B cell (primary cell): ENCODE results near the gene PDIA2. TPM values are rescaled to one million over a fixed set of nuclear protein-coding genes. Genes with fewer than 3 reads are reported as not detected.

Source experiments
- ATAC-seq: fragments of 200-7000 bp; cut with Tn5 transposase; one replicate; pipeline ENCODE4 v1.10.0; 2021; ENCODE audit warnings: low read depth, mild to moderate bottlenecking, moderate number of reproducible peaks, moderate library complexity
- CTCF ChIA-PET: fragments of 350-600 bp; sonication (Branson Sonifier 250); formaldehyde crosslinking; loops from one replicate; lab custom pipeline; 2021; ENCODE audit warnings: antibody characterized with exemption, inconsistent platforms; lab: Charles Lee
- POLR2A ChIA-PET: fragments of 350-600 bp; sonication (Branson Sonifier 250); formaldehyde crosslinking; loops from one replicate; lab custom pipeline; 2021; ENCODE audit warnings: antibody characterized with exemption; lab: Charles Lee
- DNase-seq: peaks from one replicate; pipeline ENCODE4 v3.0.0; 2013
- H2AFZ ChIP-seq: 2 replicates; pipeline ENCODE4 v1.6.1; 2012; ENCODE audit warnings: mild to moderate bottlenecking, low read depth, low read length; ENCODE audit not compliant: insufficient read depth, poor library complexity, severe bottlenecking
- H3K27ac ChIP-seq, 2 donors: 1 replicate in 1 of 2; 2 replicates in 1 of 2; pipeline ENCODE4 v1.5.1; 2012 to 2013; ENCODE audit warnings: low read length in 2 of 2, mild to moderate bottlenecking in 2 of 2, moderate library complexity in 1 of 2
- H3K27me3 ChIP-seq, 4 experiments: fragments of 200-600 bp in 1 of 4; sonication (generic) in 1 of 4; replicated peaks in 1 of 4; 1 replicate in 2 of 4; 2 replicates in 2 of 4; pipeline versions ENCODE4 v1.6.1 to v1.7.0; 2013 to 2016; ENCODE audit warnings: low read length in 3 of 4, mild to moderate bottlenecking in 2 of 4, mixed read lengths in 1 of 4, moderate library complexity in 1 of 4; ENCODE audit not compliant: insufficient read depth in 4 of 4, control insufficient read depth in 3 of 4; ENCODE audit errors: control extremely low read depth in 1 of 4
- H3K36me3 ChIP-seq, 2 experiments: replicated peaks in 1 of 2; 1 replicate in 1 of 2; 2 replicates in 1 of 2; pipeline versions ENCODE4 v1.6.1 to v1.7.1; 2013; ENCODE audit warnings: low read length in 1 of 2; ENCODE audit not compliant: insufficient read depth in 2 of 2, control insufficient read depth in 1 of 2; ENCODE audit errors: control extremely low read depth in 1 of 2, extremely low read depth in 1 of 2
- H3K4me1 ChIP-seq, 2 donors: fragments of 200-600 bp in 1 of 2; sonication (generic) in 1 of 2; 1 replicate in 1 of 2; 2 replicates in 1 of 2; pipeline versions ENCODE4 v1.5.1 to v1.6.1; 2013 to 2017; ENCODE audit warnings: low read length in 2 of 2; ENCODE audit not compliant: control insufficient read depth in 2 of 2, insufficient read depth in 2 of 2
- H3K4me2 ChIP-seq: replicated peaks from 2 replicates; pipeline ENCODE3; 2012; ENCODE audit warnings: mild to moderate bottlenecking, low read depth, low read length; ENCODE audit not compliant: poor library complexity, severe bottlenecking
- H3K4me3 ChIP-seq, 5 experiments: fragments of 200-600 bp in 1 of 5; sonication (generic) in 1 of 5; 1 replicate in 3 of 5; 2 replicates in 2 of 5; pipeline versions ENCODE4 v1.5.1 to v1.7.0; 2011 to 2016; ENCODE audit warnings: low read length in 4 of 5, mild to moderate bottlenecking in 4 of 5, low read depth in 2 of 5, control low read depth in 1 of 5, moderate library complexity in 1 of 5; ENCODE audit not compliant: insufficient read depth in 1 of 5; ENCODE audit errors: control extremely low read depth in 1 of 5, extremely low read depth in 1 of 5
- H3K79me2 ChIP-seq: fragments of 200-600 bp; sonication (generic); one replicate; pipeline ENCODE4 v1.6.0; 2016; ENCODE audit warnings: low read length; ENCODE audit not compliant: control insufficient read depth, insufficient read depth
- H3K9ac ChIP-seq: fragments of 200-600 bp; sonication (generic); 2 replicates; pipeline ENCODE4 v1.6.1; 2017; ENCODE audit warnings: mild to moderate bottlenecking, low read length, moderate library complexity
- H3K9me3 ChIP-seq, 3 donors: one replicate each; pipeline versions ENCODE4 v1.6.1 to v1.7.1; 2013; ENCODE audit warnings: low read length in 2 of 3; ENCODE audit not compliant: control insufficient read depth in 2 of 3, insufficient read depth in 1 of 3; ENCODE audit errors: control extremely low read depth in 1 of 3
- H4K20me1 ChIP-seq: 2 replicates; pipeline ENCODE4 v1.6.0; 2012; ENCODE audit warnings: mild to moderate bottlenecking, low read length; ENCODE audit not compliant: insufficient read depth, control insufficient read depth, poor library complexity, severe bottlenecking
- H3K27ac Mint-ChIP-seq: one replicate; pipeline ENCODE4 v1.8.0; 2021; ENCODE audit warnings: mixed read lengths
- H3K27me3 Mint-ChIP-seq: one replicate; pipeline ENCODE4 v1.8.0; 2021; ENCODE audit warnings: mixed read lengths
- H3K4me1 Mint-ChIP-seq: one replicate; pipeline ENCODE4 v1.8.0; 2021; ENCODE audit warnings: mixed read lengths
- H3K4me3 Mint-ChIP-seq: one replicate; pipeline ENCODE4 v1.8.0; 2021; ENCODE audit warnings: mixed read lengths
- H3K9me3 Mint-ChIP-seq: one replicate; pipeline ENCODE4 v1.8.0; 2022; ENCODE audit warnings: mixed read lengths; ENCODE audit not compliant: insufficient read depth
- EZH2 ChIP-seq: IDR thresholded peaks from 2 replicates; pipeline ENCODE4 v1.6.1; 2012; ENCODE audit warnings: borderline replicate concordance, low read depth, mild to moderate bottlenecking, moderate library complexity, low read length; ENCODE audit not compliant: insufficient read depth, poor library complexity, severe bottlenecking
- WGBS: methylation state at CpG from one replicate; pipeline ENCODE4 v1.1.5; 2013; ENCODE audit warnings: missing lambda C conversion rate; ENCODE audit not compliant: insufficient coverage; 5-methylcytosine and 5-hydroxymethylcytosine counted together
- intact Hi-C: fragments of 100-400 bp; cut with micrococcal nuclease; formaldehyde crosslinking; loops from one replicate; pipeline ENCODE4 v1.10.0; 2022
- polyA plus RNA-seq: library from polyadenylated mRNA; depleted of rRNA; stranded (reverse); fragments of >200 nt; gene quantifications from 2 replicates; pipeline ENCODE4 v1.2.3, GENCODE V29; 2012
- total RNA-seq, 2 donors: library from RNA; stranded (reverse); fragments of 120-200 nt in 1 of 2; gene quantifications; 1 replicate in 1 of 2; 2 replicates in 1 of 2; pipeline versions ENCODE4 v1.2.3 to v1.2.4, GENCODE V29; 2013 to 2022
- TF ChIP-seq, protein P1 (sequence below): fragments of 200-600 bp; IDR thresholded peaks from one replicate; pipeline ENCODE4 v1.8.0; 2022; ENCODE audit warnings: antibody characterized with exemption, mild to moderate bottlenecking

The PDIA2 gene
- total and polyA plus RNA-seq, 2 donors (not counting 1 experiment from before 2014, with no cell fraction given), result 0.06 TPM; not detected in 1

DNA sequence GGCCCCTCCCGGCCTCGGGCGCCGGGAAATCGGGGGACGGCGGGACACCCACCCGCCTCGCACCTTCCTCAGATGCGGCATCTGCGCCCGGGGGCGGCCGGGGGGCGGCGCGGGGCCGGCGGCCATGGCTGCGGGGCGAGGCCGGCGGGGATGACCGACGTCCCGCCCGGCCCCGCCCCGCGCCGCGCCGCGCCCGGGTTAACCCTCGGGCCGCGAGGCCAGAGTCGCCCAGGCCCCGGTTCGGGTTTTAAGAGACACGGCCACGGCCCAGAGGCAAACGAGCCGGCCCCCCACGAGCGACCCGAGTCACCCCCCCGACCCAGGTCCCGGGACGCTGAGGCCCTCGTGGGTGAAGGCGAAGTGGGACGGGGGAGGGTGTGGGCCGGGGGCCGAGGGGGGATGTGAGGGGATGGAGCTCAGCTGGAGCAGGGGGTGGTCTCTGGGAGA, 7.2 kb upstream of the PDIA2 start, which contains the start of gene RGS11:
Gene RGS11 (minus strand): TSS at position 159 of the 447 bp plus-strand sequence. CDS start 33 bp downstream, at position 126.
- CTCF ChIA-PET, result no interaction called here
- peak within 1 kb of the TSS; percentile 68 for H3K4me3 Mint-ChIP-seq
- TF ChIP-seq EZH2, result no peak
- TF ChIP-seq, protein P1, sequence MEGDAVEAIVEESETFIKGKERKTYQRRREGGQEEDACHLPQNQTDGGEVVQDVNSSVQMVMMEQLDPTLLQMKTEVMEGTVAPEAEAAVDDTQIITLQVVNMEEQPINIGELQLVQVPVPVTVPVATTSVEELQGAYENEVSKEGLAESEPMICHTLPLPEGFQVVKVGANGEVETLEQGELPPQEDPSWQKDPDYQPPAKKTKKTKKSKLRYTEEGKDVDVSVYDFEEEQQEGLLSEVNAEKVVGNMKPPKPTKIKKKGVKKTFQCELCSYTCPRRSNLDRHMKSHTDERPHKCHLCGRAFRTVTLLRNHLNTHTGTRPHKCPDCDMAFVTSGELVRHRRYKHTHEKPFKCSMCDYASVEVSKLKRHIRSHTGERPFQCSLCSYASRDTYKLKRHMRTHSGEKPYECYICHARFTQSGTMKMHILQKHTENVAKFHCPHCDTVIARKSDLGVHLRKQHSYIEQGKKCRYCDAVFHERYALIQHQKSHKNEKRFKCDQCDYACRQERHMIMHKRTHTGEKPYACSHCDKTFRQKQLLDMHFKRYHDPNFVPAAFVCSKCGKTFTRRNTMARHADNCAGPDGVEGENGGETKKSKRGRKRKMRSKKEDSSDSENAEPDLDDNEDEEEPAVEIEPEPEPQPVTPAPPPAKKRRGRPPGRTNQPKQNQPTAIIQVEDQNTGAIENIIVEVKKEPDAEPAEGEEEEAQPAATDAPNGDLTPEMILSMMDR, result no peak
- Histone ChIP-seq H4K20me1 (no peaks in the 10 kb centered on the region), H3K36me3 (no peaks in the 10 kb centered on the region), H3K9ac (peak within 1 kb of the TSS; percentile 26), H2AFZ (peak within 1 kb of the TSS; percentile 54), H3K79me2 (no peaks in the 10 kb centered on the region), H3K4me2 (peak within 1 kb of the TSS; percentile 62), H3K27me3 (peaks cover 0 to 31% (median 6%) of the 10 kb centered on the region in 4 experiments), H3K9me3 (no peaks in the 10 kb centered on the region), H3K27ac (no peak within 1 kb of the TSS), H3K4me3 (peak within 1 kb of the TSS in 2 of 5 experiments; percentile 15 to 29), H3K4me1 (peaks cover 0 to 9% of the 10 kb centered on the region in 2 donors)
- ATAC-seq (no peak), DNase-seq (no peak)
- 5% methylated on average over 54 of the region's 56 CpGs for WGBS
- peaks cover 25% of the 10 kb centered on the region for H3K27me3 Mint-ChIP-seq
- intact Hi-C loops, result no loop called here
- no peaks in the 10 kb centered on the region for H3K9me3 Mint-ChIP-seq
- H3K27ac Mint-ChIP-seq, result no peak within 1 kb of the TSS
- H3K4me1 Mint-ChIP-seq, result peaks cover 7% of the 10 kb centered on the region
- POLR2A ChIA-PET, result no interaction called here

DNA sequence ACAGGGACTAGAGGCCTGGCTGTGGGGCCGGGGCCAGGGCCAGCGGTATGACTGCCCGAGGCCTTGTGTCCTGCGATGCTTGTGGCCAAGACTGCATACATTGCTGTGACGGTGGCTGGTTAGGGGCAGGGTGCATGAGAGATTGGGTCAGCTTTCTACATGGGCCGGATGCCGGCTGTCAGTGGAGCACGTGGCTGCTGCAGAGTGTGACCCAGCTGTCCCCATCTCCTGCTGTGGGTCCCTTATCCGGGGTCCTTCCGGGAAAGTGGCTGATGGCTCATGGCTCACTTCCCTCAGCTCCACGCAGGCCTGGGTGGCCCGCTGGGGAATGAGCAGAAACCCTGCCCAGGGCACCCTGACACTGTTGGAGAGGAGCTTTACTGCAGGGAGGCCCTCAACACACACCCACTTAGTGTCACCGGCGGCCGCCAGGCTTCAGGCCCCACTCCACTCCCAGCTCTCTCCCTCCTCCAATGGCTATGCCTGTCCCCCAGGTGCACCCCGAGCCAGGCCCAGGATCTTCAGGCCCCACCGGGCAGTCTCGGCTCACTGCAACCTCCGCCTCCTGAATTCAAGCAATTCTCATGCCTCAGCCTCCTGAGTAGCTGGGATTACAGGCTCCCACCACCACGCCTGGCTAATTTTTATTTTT, 6.4 kb upstream of the PDIA2 start:
- ChIA-PET POLR2A (interaction anchor here (0.5 kb wide), 1 partner anchor 19 kb away, joined by 6 read pairs; no protein-coding TSS in a partner anchor), CTCF (no interaction called here)
- 97% methylated on average over 17 of the region's 20 CpGs for WGBS
- intact Hi-C loops, result no loop called here
- Histone ChIP-seq H3K4me3 (no peak overlapping the region), H3K36me3 (no peaks in the 10 kb centered on the region), H3K9me3 (no peaks in the 10 kb centered on the region), H3K27me3 (peaks cover 0 to 38% (median 10%) of the 10 kb centered on the region in 4 experiments), H3K9ac (no peak overlapping the region), H2AFZ (no peak overlapping the region), H3K4me1 (peaks cover 0 to 13% of the 10 kb centered on the region in 2 donors), H3K79me2 (no peaks in the 10 kb centered on the region), H4K20me1 (no peaks in the 10 kb centered on the region), H3K27ac (no peak overlapping the region), H3K4me2 (no peak overlapping the region)
- TF ChIP-seq EZH2, result no peak
- TF ChIP-seq, protein P1, result no peak
- H3K9me3 Mint-ChIP-seq, result no peaks in the 10 kb centered on the region
- ATAC-seq (no peak), DNase-seq (no peak)
- peak overlapping the region; percentile 68 for H3K4me3 Mint-ChIP-seq
- H3K27ac Mint-ChIP-seq, result no peak overlapping the region
- H3K4me1 Mint-ChIP-seq, result peaks cover 7% of the 10 kb centered on the region
- peaks cover 25% of the 10 kb centered on the region for H3K27me3 Mint-ChIP-seq
